ENCODE measurements around the gene PATL1.

DNA sequence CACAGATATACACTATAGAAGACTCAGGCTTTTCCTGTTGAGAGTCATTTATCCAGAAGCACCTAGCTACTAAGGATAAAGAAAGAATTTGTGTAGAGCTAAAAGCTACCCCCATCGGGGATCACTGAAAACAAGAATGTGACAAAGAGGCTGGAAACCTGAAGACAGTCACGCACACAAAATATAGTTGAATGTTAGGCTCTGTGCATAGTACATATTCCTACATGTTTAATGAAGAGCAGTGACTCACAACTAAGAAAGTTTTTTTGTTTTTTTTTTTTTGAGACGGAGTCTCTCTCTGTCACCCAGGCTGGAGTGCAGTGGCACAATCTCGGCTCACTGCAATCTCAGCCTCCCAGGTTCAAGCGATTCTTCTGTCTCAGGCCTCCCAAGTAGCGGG lies 36.5 kb upstream of the PATL1 start:
- TF ChIP-seq POLR2A (IDR thresholded peaks at IDR 0.05; ENCODE audit: low read depth, low read length) (no peak), TAF1 (IDR thresholded peaks at IDR 0.05; ENCODE audit: borderline replicate concordance, low read depth, low read length) (no peak)

All from GM12892 (cell line).